Endothelial cell of umbilical vein (primary cell): ENCODE data around the gene PODXL2. TPM values are rescaled to one million over a fixed set of nuclear protein-coding genes. Genes with fewer than 3 reads are reported as not detected.

Source experiments
- BruUV-seq: library from RNA; stranded (reverse); fragments of 400-500 nt; replicated peaks from 2 replicates; lab custom pipeline; 2021; lab: Mats Ljungman, UMichigan
- CTCF ChIA-PET: fragments of 300-600, 350-600 bp; sonication (Branson Sonifier 250); formaldehyde crosslinking; loops from one replicate; lab custom pipeline; 2021; ENCODE audit warnings: antibody characterized with exemption, inconsistent platforms; lab: Charles Lee
- POLR2A ChIA-PET: fragments of 300-600, 350-600 bp; sonication (Branson Sonifier 250); formaldehyde crosslinking; loops from one replicate; lab custom pipeline; 2021; ENCODE audit warnings: antibody characterized with exemption, inconsistent platforms; lab: Charles Lee
- DNase-seq: peaks from one replicate; pipeline ENCODE4 v3.0.0-alpha.2; 2011; ENCODE audit warnings: low read depth, low spot score
- FAIRE-seq: peaks from 2 replicates; lab custom pipeline; 2011; peaks lifted over from hg19 to GRCh38; lab: Jason Lieb, UNC
- H2AFZ ChIP-seq: 2 replicates; pipeline ENCODE4 v1.6.0; 2012; ENCODE audit warnings: low read depth, low read length, control low read depth, inconsistent platforms
- H3K27ac ChIP-seq: 2 replicates; pipeline ENCODE4 v1.5.1; 2011; ENCODE audit warnings: low read depth, mild to moderate bottlenecking, control low read depth, low read length, moderate library complexity; ENCODE audit not compliant: insufficient read depth
- H3K27me3 ChIP-seq, 2 experiments: 2 replicates each; pipeline versions ENCODE4 v1.6.0 to v1.6.1; 2011; ENCODE audit warnings: low read length in 2 of 2, mixed read lengths in 1 of 2; ENCODE audit not compliant: control insufficient read depth in 2 of 2, insufficient read depth in 2 of 2
- H3K36me3 ChIP-seq, 2 experiments: 2 replicates in 1 of 2; 3 replicates in 1 of 2; pipeline ENCODE4 v1.5.1; 2011; ENCODE audit warnings: low read length in 2 of 2, mild to moderate bottlenecking in 1 of 2, moderate library complexity in 1 of 2; ENCODE audit not compliant: control insufficient read depth in 2 of 2, insufficient read depth in 2 of 2; ENCODE audit errors: extremely low read depth in 1 of 2
- H3K4me1 ChIP-seq: 3 replicates; pipeline ENCODE4 v1.5.1; 2011; ENCODE audit warnings: mild to moderate bottlenecking, low read length; ENCODE audit not compliant: control insufficient read depth, insufficient read depth; ENCODE audit errors: extremely low read depth
- H3K4me2 ChIP-seq: 2 replicates; pipeline ENCODE4 v1.6.1; 2011; ENCODE audit warnings: low read length, control low read depth, mixed read lengths; ENCODE audit not compliant: insufficient read depth
- H3K4me3 ChIP-seq, 3 experiments: fragments of 200-600 bp in 1 of 3; sonication (generic), shearing (Covaris generic) in 1 of 3; replicated peaks in 1 of 3; 2 replicates each; pipeline ENCODE4 v1.5.1; 2011 to 2016; ENCODE audit warnings: control low read depth in 3 of 3, low read length in 3 of 3, mild to moderate bottlenecking in 2 of 3, inconsistent platforms in 1 of 3, low read depth in 1 of 3, moderate library complexity in 1 of 3; ENCODE audit not compliant: insufficient read depth in 1 of 3
- H3K79me2 ChIP-seq: 2 replicates; pipeline ENCODE4 v1.6.0; 2012; ENCODE audit warnings: low read length, inconsistent platforms; ENCODE audit not compliant: control insufficient read depth, insufficient read depth
- H3K9ac ChIP-seq: replicated peaks from 2 replicates; pipeline ENCODE3; 2011; ENCODE audit warnings: low read length, control low read depth; ENCODE audit not compliant: insufficient read depth; ENCODE audit errors: extremely low read depth
- H3K9me1 ChIP-seq: replicated peaks from 3 replicates; pipeline ENCODE4 v1.6.0; 2011; ENCODE audit warnings: mild to moderate bottlenecking, low read length; ENCODE audit not compliant: control insufficient read depth, insufficient read depth; ENCODE audit errors: extremely low read depth
- H3K9me3 ChIP-seq: replicated peaks from 2 replicates; pipeline ENCODE4 v1.5.1; 2012; ENCODE audit warnings: low read length, inconsistent platforms; ENCODE audit not compliant: control insufficient read depth, insufficient read depth
- H4K20me1 ChIP-seq: replicated peaks from 2 replicates; pipeline ENCODE3; 2011; ENCODE audit warnings: mild to moderate bottlenecking, low read length; ENCODE audit not compliant: control insufficient read depth, insufficient read depth; ENCODE audit errors: extremely low read depth
- CTCF ChIP-seq, 2 donors: IDR thresholded peaks; 1 replicate in 1 of 2; 2 replicates in 1 of 2; pipeline ENCODE4 v1.5.1; 2011; ENCODE audit warnings: low read length in 2 of 2, mild to moderate bottlenecking in 2 of 2, moderate library complexity in 2 of 2, control low read depth in 1 of 2, inconsistent platforms in 1 of 2, low read depth in 1 of 2; ENCODE audit not compliant: insufficient read depth in 1 of 2; ENCODE audit errors: extremely low read depth in 1 of 2
- FOS ChIP-seq: IDR thresholded peaks from 2 replicates; pipeline ENCODE4 v1.6.1; 2011; ENCODE audit warnings: mild to moderate bottlenecking, low read length, moderate library complexity, borderline replicate concordance; ENCODE audit not compliant: insufficient read depth
- JUN ChIP-seq: IDR thresholded peaks from 2 replicates; pipeline ENCODE4 v1.6.1; 2011; ENCODE audit warnings: borderline replicate concordance, low read depth; ENCODE audit not compliant: insufficient read length, insufficient read depth
- dilution Hi-C: fragments of 300-500 bp; cut with MboI; formaldehyde crosslinking; loops from one replicate; pipeline ENCODE4 v1.15.0; 2019; ENCODE audit warnings: low sequenced_read_pairs; ENCODE audit not compliant: extremely low pct_ligation_motif_present
- intact Hi-C: fragments of 100-400 bp; cut with micrococcal nuclease; formaldehyde crosslinking; loops from one replicate; pipeline ENCODE4 v1.10.0; 2022
- polyA plus RNA-seq, 4 experiments: library from polyadenylated mRNA; depleted of rRNA in 3 of 4; stranded (reverse) in 3 of 4; unstranded in 1 of 4; fragments of >200 nt; gene quantifications; 2 replicates each; pipeline versions ENCODE4 v1.2.1 to v1.2.3, GENCODE V29; 2011 to 2012; ENCODE audit warnings: missing spikeins in 1 of 4
- total RNA-seq: library from RNA; stranded (reverse); gene quantifications from 2 replicates; pipeline ENCODE4 v1.2.3, GENCODE V29; 2021
- TF ChIP-seq, protein P1 (sequence below): IDR thresholded peaks from 2 replicates; pipeline ENCODE4 v1.6.1; 2011; ENCODE audit not compliant: insufficient read depth, insufficient read length

The PODXL2 gene
- total and polyA plus RNA-seq, 2 donors (not counting 3 experiments of a cell fraction or from before 2014, with no cell fraction given) = 5.5 to 6.5 TPM

GRCh38 chr3:127584734-127585133 is 44.3 kb upstream of the PODXL2 start:
- H3K27me3 ChIP-seq = no peaks in the 10 kb centered on the region
- peaks cover 0 to 4% of the 10 kb centered on the region in 2 experiments for H3K36me3 ChIP-seq
- H4K20me1 ChIP-seq = no peaks in the 10 kb centered on the region
- ChIA-PET CTCF (interaction anchor here (9.2 kb wide), 1 partner anchor 9 kb away, joined by 108 read pairs; no protein-coding TSS in a partner anchor), POLR2A (no interaction called here)
- no peaks in the 10 kb centered on the region for H3K9me1 ChIP-seq
- H2AFZ ChIP-seq = no peak overlapping the region
- peaks cover 50% of the 10 kb centered on the region for H3K79me2 ChIP-seq
- FAIRE-seq = no peak
- DNase-seq = no peak
- TF ChIP-seq FOS (no peak), CTCF (IDR thresholded peaks at IDR 0.05; ENCODE audit: extremely low read depth in 1 of 2, insufficient read depth in 1 of 2, low read depth in 1 of 2, low read length in 2 of 2) (no peak), JUN (no peak)
- TF ChIP-seq, protein P1, sequence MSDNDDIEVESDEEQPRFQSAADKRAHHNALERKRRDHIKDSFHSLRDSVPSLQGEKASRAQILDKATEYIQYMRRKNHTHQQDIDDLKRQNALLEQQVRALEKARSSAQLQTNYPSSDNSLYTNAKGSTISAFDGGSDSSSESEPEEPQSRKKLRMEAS = no peak
- no peak overlapping the region for H3K4me2 ChIP-seq
- peaks cover 8% of the 10 kb centered on the region for H3K4me1 ChIP-seq
- BruUV-seq = no TSS peak
- H3K9ac ChIP-seq = no peak overlapping the region
- H3K9me3 ChIP-seq = no peaks in the 10 kb centered on the region
- no peak overlapping the region for H3K4me3 ChIP-seq
- dilution Hi-C loops (no loop called here), intact Hi-C loops (no loop called here)
- H3K27ac ChIP-seq = no peak overlapping the region
